ENCODE measurements around the gene ZNF587. TPM values are rescaled to one million over a fixed set of nuclear protein-coding genes. Genes with fewer than 3 reads are reported as not detected.

The ZNF587 gene
- total and polyA plus RNA-seq, 2 of the 8 experiments (the other 6 are each of a cell fraction or from before 2014, with no cell fraction given) = 18.1 to 42.1 TPM

DNA sequence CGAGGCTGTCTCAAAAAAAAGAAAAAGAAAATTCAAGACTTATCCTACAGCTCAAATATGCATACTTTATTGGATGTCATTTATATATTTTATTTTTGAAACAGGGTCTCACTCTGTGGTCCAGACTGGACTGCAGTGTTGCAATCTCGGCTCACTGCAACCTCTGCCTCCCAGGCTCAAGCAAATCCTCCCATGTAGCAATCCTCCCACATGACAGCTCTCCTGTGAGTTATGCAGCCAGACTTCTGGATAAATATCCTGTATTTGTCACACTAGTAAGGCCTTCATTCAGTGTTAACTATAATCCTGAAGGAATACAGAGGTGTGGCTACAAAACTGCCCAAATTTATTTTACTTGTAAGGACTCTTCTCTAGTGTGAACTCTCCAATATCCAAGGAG is 42.1 kb upstream of the ZNF587 start:
- no peak overlapping the region for H3K14ac ChIP-seq (ENCODE audit: insufficient read length)
- H3K23me2 ChIP-seq (ENCODE audit: low read depth, low read length) = peaks cover 10% of the 10 kb centered on the region; the same call in 1 of the 2 replicates
- no peak overlapping the region for H4K5ac ChIP-seq (ENCODE audit: insufficient read length, low read depth, low read length)
- no peak overlapping the region for H2BK20ac ChIP-seq (ENCODE audit: low read length)
- FAIRE-seq = no peak
- 92% methylated on average over 2 of the region's 2 CpGs; no CpG with 5 or more reads in 1 of the 2 experiments for WGBS, 2 experiments (ENCODE audit: extremely low coverage in 1 of 2, insufficient coverage in 1 of 2, insufficient read length in 1 of 2, insufficient replicate concordance in 2 of 2, low coverage in 1 of 2, low lambda C conversion rate in 2 of 2, missing lambda C conversion rate in 1 of 2)
- H3K9me3 ChIP-seq (ENCODE audit: insufficient read depth in 2 of 2, low read depth in 1 of 2, low read length in 1 of 2) = no peaks in the 10 kb centered on the region
- peaks cover 0 to 2% of the 10 kb centered on the region in 2 experiments; a peak in 2 of 4 replicates for H3K79me2 ChIP-seq (ENCODE audit: control insufficient read depth in 1 of 2, insufficient read depth in 2 of 2, low read length in 2 of 2)
- POLR2A ChIA-PET (ENCODE audit: partially characterized antibody) = interaction anchor here (0.8 to 1.8 kb wide), 2 partner anchors 12 to 23 kb away, joined by 4 to 10 read pairs; partner anchors contain the start of gene ZNF587B
- H4K91ac ChIP-seq (replicated peaks; ENCODE audit: insufficient read length, low read length) = no peak overlapping the region
- no peak overlapping the region for H2BK15ac ChIP-seq (ENCODE audit: low read length)
- H2BK120ac ChIP-seq (replicated peaks; ENCODE audit: low read depth, low read length) = no peak overlapping the region
- no peak overlapping the region for H3K4ac ChIP-seq (replicated peaks; ENCODE audit: insufficient read length, low read depth, low read length)
- CTCF ChIA-PET (ENCODE audit: partially characterized antibody) = interaction anchor here (0.9 kb wide), 1 partner anchor 19 kb away, joined by 4 read pairs; no protein-coding TSS in a partner anchor
- TF ChIP-seq, protein P1, sequence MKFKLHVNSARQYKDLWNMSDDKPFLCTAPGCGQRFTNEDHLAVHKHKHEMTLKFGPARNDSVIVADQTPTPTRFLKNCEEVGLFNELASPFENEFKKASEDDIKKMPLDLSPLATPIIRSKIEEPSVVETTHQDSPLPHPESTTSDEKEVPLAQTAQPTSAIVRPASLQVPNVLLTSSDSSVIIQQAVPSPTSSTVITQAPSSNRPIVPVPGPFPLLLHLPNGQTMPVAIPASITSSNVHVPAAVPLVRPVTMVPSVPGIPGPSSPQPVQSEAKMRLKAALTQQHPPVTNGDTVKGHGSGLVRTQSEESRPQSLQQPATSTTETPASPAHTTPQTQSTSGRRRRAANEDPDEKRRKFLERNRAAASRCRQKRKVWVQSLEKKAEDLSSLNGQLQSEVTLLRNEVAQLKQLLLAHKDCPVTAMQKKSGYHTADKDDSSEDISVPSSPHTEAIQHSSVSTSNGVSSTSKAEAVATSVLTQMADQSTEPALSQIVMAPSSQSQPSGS (IDR thresholded peaks at IDR 0.05; ENCODE audit: low read length) = no peak
- TF ChIP-seq, protein P2, sequence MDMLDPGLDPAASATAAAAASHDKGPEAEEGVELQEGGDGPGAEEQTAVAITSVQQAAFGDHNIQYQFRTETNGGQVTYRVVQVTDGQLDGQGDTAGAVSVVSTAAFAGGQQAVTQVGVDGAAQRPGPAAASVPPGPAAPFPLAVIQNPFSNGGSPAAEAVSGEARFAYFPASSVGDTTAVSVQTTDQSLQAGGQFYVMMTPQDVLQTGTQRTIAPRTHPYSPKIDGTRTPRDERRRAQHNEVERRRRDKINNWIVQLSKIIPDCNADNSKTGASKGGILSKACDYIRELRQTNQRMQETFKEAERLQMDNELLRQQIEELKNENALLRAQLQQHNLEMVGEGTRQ (IDR thresholded peaks at IDR 0.05; ENCODE audit: low read length) = no peak
- no peak for TF ChIP-seq TAF1 (IDR thresholded peaks at IDR 0.05; ENCODE audit: low read depth, low read length)
- no peak for TF ChIP-seq KDM4A (IDR thresholded peaks at IDR 0.05; ENCODE audit: low read depth, low read length, severe bottlenecking)
- TF ChIP-seq POLR2A (IDR thresholded peaks at IDR 0.05; ENCODE audit: control extremely low read depth in 1 of 2, low read depth in 2 of 2, low read length in 2 of 2) = no peak
- 0 out of 2 replicates have a peak, but pooled peaks cover 2% of the 10 kb centered on the region for H3K79me1 ChIP-seq (ENCODE audit: low read depth, low read length)
- H3K9ac ChIP-seq (replicated peaks in 1 of 4; ENCODE audit: extremely low read depth in 1 of 4, low read depth in 3 of 4, low read length in 3 of 4) = no peak overlapping the region
- H2AK5ac ChIP-seq (ENCODE audit: low read depth, low read length) = no peak overlapping the region
- H3K27me3 ChIP-seq (replicated peaks in 1 of 4; ENCODE audit: control insufficient read depth in 3 of 4, extremely low read depth in 1 of 4, insufficient read depth in 3 of 4, low read length in 3 of 4) = no peaks in the 10 kb centered on the region
- H4K20me1 ChIP-seq (replicated peaks in 1 of 2; ENCODE audit: control insufficient read depth in 1 of 2, insufficient read depth in 2 of 2, low read length in 2 of 2) = peaks cover 0 to 4% of the 10 kb centered on the region in 2 experiments
- peaks cover 2 to 21% (median 17%) of the 10 kb centered on the region in 4 experiments; a peak in 7 of 8 replicates for H3K36me3 ChIP-seq (ENCODE audit: control insufficient read depth in 2 of 4, insufficient read depth in 4 of 4, low read length in 3 of 4)
- no peak overlapping the region for H3K4me3 ChIP-seq (ENCODE audit: extremely low read depth in 1 of 4, insufficient read depth in 2 of 4, low read depth in 3 of 4, low read length in 4 of 4)
- H2AFZ ChIP-seq (ENCODE audit: low read length) = no peak overlapping the region
- no peak overlapping the region for H3K27ac ChIP-seq (ENCODE audit: low read depth, low read length)
- no peak overlapping the region for H2BK12ac ChIP-seq (ENCODE audit: low read depth, low read length)
- no peak overlapping the region for H3K23ac ChIP-seq (ENCODE audit: insufficient read length)
- no peak overlapping the region for H3K18ac ChIP-seq (ENCODE audit: extremely low read depth, low read length)
- no peak overlapping the region for H2BK5ac ChIP-seq (ENCODE audit: low read depth, low read length)
- no peak overlapping the region for H4K8ac ChIP-seq (ENCODE audit: extremely low read depth, insufficient read depth, low read length)
- H3K4me2 ChIP-seq (ENCODE audit: insufficient read depth in 1 of 2, low read depth in 2 of 2, low read length in 2 of 2) = no peak overlapping the region
- no peak for DNase-seq (ENCODE audit: low read depth in 1 of 2, low spot score in 2 of 2)
- H3K4me1 ChIP-seq (replicated peaks in 1 of 4; ENCODE audit: control insufficient read depth in 3 of 4, insufficient read depth in 4 of 4, low read length in 3 of 4) = peaks cover 4 to 7% (median 5%) of the 10 kb centered on the region in 4 experiments; a peak in 4 of 7 replicates
- H3K56ac ChIP-seq (replicated peaks; ENCODE audit: insufficient read length, low read depth, low read length) = no peak overlapping the region

All from H1 (cell line).